ENCODE measurements around the gene NCMAP. TPM values are rescaled to one million over a fixed set of nuclear protein-coding genes. Genes with fewer than 3 reads are reported as not detected.

Gene NCMAP
- total RNA-seq, 1 donor from 2014 or later: 2.1 TPM

- Mint-ChIP-seq H3K4me1 (ENCODE audit: unreplicated experiment) (peaks cover 28% of the 10 kb centered on the region), H3K4me3 (no peak overlapping the region), H3K27me3 (peaks cover 39% of the 10 kb centered on the region), H3K9me3 (no peaks in the 10 kb centered on the region), H3K27ac (no peak overlapping the region), H3K36me3 (peaks cover 4% of the 10 kb centered on the region)
- DNase-seq (ENCODE audit: extremely low spot score, unreplicated experiment): no peak
- TF ChIP-seq, protein P1, sequence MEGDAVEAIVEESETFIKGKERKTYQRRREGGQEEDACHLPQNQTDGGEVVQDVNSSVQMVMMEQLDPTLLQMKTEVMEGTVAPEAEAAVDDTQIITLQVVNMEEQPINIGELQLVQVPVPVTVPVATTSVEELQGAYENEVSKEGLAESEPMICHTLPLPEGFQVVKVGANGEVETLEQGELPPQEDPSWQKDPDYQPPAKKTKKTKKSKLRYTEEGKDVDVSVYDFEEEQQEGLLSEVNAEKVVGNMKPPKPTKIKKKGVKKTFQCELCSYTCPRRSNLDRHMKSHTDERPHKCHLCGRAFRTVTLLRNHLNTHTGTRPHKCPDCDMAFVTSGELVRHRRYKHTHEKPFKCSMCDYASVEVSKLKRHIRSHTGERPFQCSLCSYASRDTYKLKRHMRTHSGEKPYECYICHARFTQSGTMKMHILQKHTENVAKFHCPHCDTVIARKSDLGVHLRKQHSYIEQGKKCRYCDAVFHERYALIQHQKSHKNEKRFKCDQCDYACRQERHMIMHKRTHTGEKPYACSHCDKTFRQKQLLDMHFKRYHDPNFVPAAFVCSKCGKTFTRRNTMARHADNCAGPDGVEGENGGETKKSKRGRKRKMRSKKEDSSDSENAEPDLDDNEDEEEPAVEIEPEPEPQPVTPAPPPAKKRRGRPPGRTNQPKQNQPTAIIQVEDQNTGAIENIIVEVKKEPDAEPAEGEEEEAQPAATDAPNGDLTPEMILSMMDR (conservative IDR thresholded peaks at IDR 0.05): no peak
Observed at GRCh38 chr1:24554714-24555113, 1.2 kb upstream of the NCMAP start.

DNA sequence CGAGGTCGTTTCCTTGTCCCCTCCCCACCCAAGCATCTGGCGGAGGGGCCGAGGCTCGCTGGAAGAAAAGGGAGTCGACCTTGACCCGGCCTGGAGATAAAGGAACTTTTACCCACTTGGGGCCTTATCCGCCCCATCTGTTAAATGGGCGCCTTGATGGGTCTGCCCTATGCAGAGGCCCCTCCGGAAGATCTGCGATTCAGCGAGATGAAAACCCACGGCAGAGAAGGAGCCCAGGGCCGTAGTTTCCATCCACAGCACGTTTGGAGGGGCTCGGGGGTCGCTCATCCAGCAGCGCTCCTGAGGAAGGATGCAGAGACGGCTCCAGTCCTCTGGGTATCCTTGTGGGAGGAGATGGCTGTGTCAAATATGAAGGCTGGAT is 518 bp downstream of the NCMAP start:
- H3K9me3 Mint-ChIP-seq: no peaks in the 10 kb centered on the region
- H3K27me3 Mint-ChIP-seq: peaks cover 37% of the 10 kb centered on the region
- peaks cover 4% of the 10 kb centered on the region for H3K36me3 Mint-ChIP-seq
- TF ChIP-seq, protein P1 (conservative IDR thresholded peaks at IDR 0.05): no peak
- H3K4me3 Mint-ChIP-seq: peak overlapping the region; percentile 72
- H3K27ac Mint-ChIP-seq: no peak overlapping the region
- no peak for DNase-seq (ENCODE audit: extremely low spot score, unreplicated experiment)
- H3K4me1 Mint-ChIP-seq (ENCODE audit: unreplicated experiment): peaks cover 30% of the 10 kb centered on the region

DNA sequence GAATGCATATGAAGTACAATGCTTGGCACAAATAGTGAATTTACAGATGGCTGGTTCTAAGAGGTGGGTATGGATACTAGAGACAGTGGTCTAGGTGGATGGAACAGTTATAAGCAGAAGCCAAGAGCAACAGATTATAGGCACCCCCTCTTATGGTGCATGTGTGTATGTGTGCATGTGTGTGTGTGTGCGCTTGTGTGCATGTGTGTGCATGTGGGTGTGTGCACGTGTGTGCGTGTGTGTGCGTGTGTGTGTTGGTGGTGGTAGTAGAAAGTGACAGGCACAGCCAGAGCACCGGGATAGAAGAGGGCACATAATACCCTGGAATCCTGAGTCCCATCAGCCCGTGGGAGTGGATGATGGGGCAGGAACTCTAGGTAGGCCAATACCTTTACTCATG is 1.3 kb downstream of the NCMAP start:
- H3K36me3 Mint-ChIP-seq: peaks cover 4% of the 10 kb centered on the region
- no peak for DNase-seq (ENCODE audit: extremely low spot score, unreplicated experiment)
- H3K9me3 Mint-ChIP-seq: no peaks in the 10 kb centered on the region
- no peak overlapping the region for H3K27ac Mint-ChIP-seq
- peaks cover 36% of the 10 kb centered on the region for H3K27me3 Mint-ChIP-seq
- TF ChIP-seq, protein P1 (conservative IDR thresholded peaks at IDR 0.05): no peak
- peaks cover 29% of the 10 kb centered on the region for H3K4me1 Mint-ChIP-seq (ENCODE audit: unreplicated experiment)
- peak overlapping the region; percentile 72 for H3K4me3 Mint-ChIP-seq

- Mint-ChIP-seq H3K9me3 (no peaks in the 10 kb centered on the region), H3K27me3 (peaks cover 35% of the 10 kb centered on the region), H3K4me1 (ENCODE audit: unreplicated experiment) (peaks cover 32% of the 10 kb centered on the region), H3K36me3 (peaks cover 4% of the 10 kb centered on the region), H3K27ac (no peak overlapping the region), H3K4me3 (no peak overlapping the region)
- TF ChIP-seq, protein P1 (conservative IDR thresholded peaks at IDR 0.05): no peak
- DNase-seq (ENCODE audit: extremely low spot score, unreplicated experiment): no peak
Observed at GRCh38 chr1:24557711-24558131, 1.8 kb downstream of the NCMAP start.

DNA sequence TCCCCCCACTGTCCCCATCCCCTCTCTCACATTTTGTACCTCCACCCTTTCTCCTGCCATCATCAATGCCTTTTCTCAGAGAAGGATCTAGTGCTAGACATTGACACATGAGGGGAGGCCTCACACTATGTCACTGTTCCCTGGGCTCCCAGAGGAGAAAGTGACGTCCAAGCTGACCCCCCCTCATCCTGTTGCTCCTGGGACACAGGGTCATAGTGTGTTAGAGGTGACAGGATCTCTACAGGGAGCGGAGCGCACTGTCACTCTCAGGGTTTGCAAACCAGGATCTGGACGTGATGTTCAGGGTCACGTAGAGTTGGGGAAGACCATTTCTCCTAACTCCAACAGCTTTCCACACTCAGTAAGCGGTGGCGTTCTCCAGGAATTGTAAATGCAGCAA is 2.6 kb downstream of the NCMAP start:
- no peak overlapping the region for H3K4me3 Mint-ChIP-seq
- H3K9me3 Mint-ChIP-seq: no peaks in the 10 kb centered on the region
- H3K27me3 Mint-ChIP-seq: peaks cover 35% of the 10 kb centered on the region
- peaks cover 36% of the 10 kb centered on the region for H3K4me1 Mint-ChIP-seq (ENCODE audit: unreplicated experiment)
- TF ChIP-seq, protein P1 (conservative IDR thresholded peaks at IDR 0.05): no peak
- no peak overlapping the region for H3K27ac Mint-ChIP-seq
- H3K36me3 Mint-ChIP-seq: peaks cover 4% of the 10 kb centered on the region
- no peak for DNase-seq (ENCODE audit: extremely low spot score, unreplicated experiment)

All from type B pancreatic cell (in vitro differentiated cells).